ENCODE measurements around the gene MCF2L2. TPM values are rescaled to one million over a fixed set of nuclear protein-coding genes. Genes with fewer than 3 reads are reported as not detected.

Gene MCF2L2
- total RNA-seq, 1 experiment from 2014 or later: 3.4 TPM

DNA sequence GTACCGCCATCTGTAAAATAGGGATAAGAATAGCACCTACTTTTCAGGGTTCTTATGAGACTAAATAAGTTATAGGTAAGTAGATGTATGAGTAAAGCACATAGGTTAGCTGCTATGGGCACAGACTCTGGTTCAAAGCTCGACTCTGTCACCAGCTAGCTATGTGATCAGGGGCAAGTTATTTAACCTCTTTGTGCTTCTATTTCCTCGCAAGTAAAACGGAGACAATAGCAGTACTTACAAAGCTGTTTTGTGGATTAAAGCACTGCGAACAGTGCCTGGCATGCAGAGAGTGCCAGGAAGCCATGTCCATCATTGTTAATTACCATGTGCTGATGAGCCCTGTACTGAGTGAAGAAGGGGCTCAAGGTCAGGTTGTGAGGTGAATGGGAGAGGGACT is 267.8 kb downstream of the MCF2L2 start:
- intact Hi-C loops (cut with micrococcal nuclease): no loop called here
- BruUV-seq (replicated peaks): no TSS peak
- POLR2A ChIA-PET: interaction anchor here (0.6 kb wide), 1 partner anchor 234 kb away, joined by 3 read pairs; no protein-coding TSS in a partner anchor

DNA sequence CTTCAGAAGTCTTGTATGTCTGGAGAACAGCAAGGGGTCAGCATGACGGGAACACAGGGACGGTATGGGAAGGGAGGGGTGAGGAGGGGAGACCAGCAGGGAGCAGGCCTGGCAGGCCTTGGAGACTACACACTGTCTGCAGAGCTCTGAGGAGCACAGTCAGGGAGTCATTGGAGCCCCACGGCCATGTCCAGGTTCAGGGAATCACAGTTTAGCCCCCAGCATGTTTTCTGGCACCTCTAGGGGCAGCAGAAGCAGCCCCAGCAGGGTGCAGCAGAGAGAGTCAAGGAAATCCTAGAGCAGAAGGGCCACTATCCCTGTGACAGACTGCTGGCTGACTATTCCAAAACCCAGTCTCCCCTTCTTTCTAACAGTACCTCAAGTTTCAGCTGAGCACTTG is 269.1 kb downstream of the MCF2L2 start:
- CTCF ChIA-PET: interaction anchor here (1.1 kb wide), 1 partner anchor 25 kb away, joined by 3 read pairs; no protein-coding TSS in a partner anchor
- no peaks in the 10 kb centered on the region for H3K27me3 Mint-ChIP-seq (ENCODE audit: insufficient read depth, unreplicated experiment)
- H3K4me1 Mint-ChIP-seq (ENCODE audit: insufficient read depth, unreplicated experiment): no peaks in the 10 kb centered on the region
- no peaks in the 10 kb centered on the region for H3K9me3 Mint-ChIP-seq (ENCODE audit: unreplicated experiment)
- H3K4me3 Mint-ChIP-seq (ENCODE audit: unreplicated experiment): no peak overlapping the region
- intact Hi-C loops (cut with micrococcal nuclease): no loop called here
- no peak overlapping the region for H3K27ac Mint-ChIP-seq (ENCODE audit: low read depth, unreplicated experiment)
- TF ChIP-seq, protein P1, sequence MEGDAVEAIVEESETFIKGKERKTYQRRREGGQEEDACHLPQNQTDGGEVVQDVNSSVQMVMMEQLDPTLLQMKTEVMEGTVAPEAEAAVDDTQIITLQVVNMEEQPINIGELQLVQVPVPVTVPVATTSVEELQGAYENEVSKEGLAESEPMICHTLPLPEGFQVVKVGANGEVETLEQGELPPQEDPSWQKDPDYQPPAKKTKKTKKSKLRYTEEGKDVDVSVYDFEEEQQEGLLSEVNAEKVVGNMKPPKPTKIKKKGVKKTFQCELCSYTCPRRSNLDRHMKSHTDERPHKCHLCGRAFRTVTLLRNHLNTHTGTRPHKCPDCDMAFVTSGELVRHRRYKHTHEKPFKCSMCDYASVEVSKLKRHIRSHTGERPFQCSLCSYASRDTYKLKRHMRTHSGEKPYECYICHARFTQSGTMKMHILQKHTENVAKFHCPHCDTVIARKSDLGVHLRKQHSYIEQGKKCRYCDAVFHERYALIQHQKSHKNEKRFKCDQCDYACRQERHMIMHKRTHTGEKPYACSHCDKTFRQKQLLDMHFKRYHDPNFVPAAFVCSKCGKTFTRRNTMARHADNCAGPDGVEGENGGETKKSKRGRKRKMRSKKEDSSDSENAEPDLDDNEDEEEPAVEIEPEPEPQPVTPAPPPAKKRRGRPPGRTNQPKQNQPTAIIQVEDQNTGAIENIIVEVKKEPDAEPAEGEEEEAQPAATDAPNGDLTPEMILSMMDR (IDR thresholded peaks at IDR 0.05; ENCODE audit: unreplicated experiment): no peak
- POLR2A ChIA-PET: no interaction called here
- BruUV-seq (replicated peaks): no TSS peak
- DNase-seq (ENCODE audit: unreplicated experiment): no peak
- H3K36me3 Mint-ChIP-seq (ENCODE audit: insufficient read depth, unreplicated experiment): no peaks in the 10 kb centered on the region

More for the DNA sequence above, 267.8 kb downstream of the MCF2L2 start:
- TF ChIP-seq, protein P1 (IDR thresholded peaks at IDR 0.05; ENCODE audit: unreplicated experiment): no peak
- Mint-ChIP-seq H3K27me3 (ENCODE audit: insufficient read depth, unreplicated experiment) (no peaks in the 10 kb centered on the region), H3K36me3 (ENCODE audit: insufficient read depth, unreplicated experiment) (no peaks in the 10 kb centered on the region), H3K27ac (ENCODE audit: low read depth, unreplicated experiment) (no peak overlapping the region), H3K9me3 (ENCODE audit: unreplicated experiment) (no peaks in the 10 kb centered on the region), H3K4me1 (ENCODE audit: insufficient read depth, unreplicated experiment) (no peaks in the 10 kb centered on the region), H3K4me3 (ENCODE audit: unreplicated experiment) (no peak overlapping the region)
- CTCF ChIA-PET: interaction anchor here (1.5 to 2.6 kb wide), 2 partner anchors 24 to 38 kb away, joined by 5 to 7 read pairs; no protein-coding TSS in a partner anchor
- DNase-seq (ENCODE audit: unreplicated experiment): no peak

DNA sequence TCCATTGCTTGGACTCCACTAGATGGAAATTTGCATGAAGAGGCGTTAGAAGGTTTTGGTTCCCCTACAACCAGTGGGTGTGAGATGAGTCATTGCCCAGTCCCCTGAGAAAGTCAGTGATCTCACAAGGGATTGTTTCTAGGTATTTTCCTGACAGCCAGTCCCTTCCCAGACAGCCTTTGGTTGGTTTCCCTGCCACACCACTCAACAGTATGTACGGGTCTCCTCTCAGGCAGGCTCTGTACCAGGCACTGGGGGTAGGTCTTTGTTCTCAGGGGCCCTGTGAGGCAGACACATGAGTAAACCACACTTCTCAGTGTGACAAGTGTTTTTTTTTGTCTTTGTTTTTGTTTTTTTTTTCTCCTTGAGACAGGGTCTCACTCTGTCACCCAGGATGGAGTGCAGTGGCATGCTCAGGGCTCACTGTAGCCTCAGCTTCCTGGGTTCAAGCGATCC is 269.8 kb downstream of the MCF2L2 start:
- H3K9me3 Mint-ChIP-seq (ENCODE audit: unreplicated experiment): no peaks in the 10 kb centered on the region
- intact Hi-C loops (cut with micrococcal nuclease): no loop called here
- H3K36me3 Mint-ChIP-seq (ENCODE audit: insufficient read depth, unreplicated experiment): no peaks in the 10 kb centered on the region
- H3K27me3 Mint-ChIP-seq (ENCODE audit: insufficient read depth, unreplicated experiment): no peaks in the 10 kb centered on the region
- DNase-seq (ENCODE audit: unreplicated experiment): peak; percentile 74
- no peaks in the 10 kb centered on the region for H3K4me1 Mint-ChIP-seq (ENCODE audit: insufficient read depth, unreplicated experiment)
- TF ChIP-seq, protein P1 (IDR thresholded peaks at IDR 0.05; ENCODE audit: unreplicated experiment): no peak
- H3K27ac Mint-ChIP-seq (ENCODE audit: low read depth, unreplicated experiment): no peak overlapping the region
- BruUV-seq (replicated peaks): no TSS peak
- ChIA-PET CTCF (interaction anchor here (1.1 kb wide), 1 partner anchor 26 kb away, joined by 3 read pairs; no protein-coding TSS in a partner anchor), POLR2A (no interaction called here)
- no peak overlapping the region for H3K4me3 Mint-ChIP-seq (ENCODE audit: unreplicated experiment)

DNA sequence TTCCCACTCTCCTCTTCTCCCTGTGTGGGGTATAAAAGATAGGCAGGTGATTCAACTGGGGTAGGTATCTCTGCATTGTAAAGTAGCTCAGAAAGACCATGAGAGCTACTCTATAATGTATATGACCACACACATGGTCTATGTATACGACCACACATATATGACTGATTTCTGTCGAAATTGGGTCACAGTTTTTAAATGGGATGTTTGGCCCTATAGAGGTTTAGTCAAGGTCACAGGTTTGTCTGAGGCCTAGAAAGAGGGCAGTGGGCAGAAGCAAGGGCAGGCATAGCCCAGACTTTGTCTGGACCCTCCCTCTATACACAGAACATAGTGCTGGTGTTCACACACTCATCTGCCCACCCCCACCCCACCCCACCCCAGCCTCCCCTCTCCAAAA is 270.3 kb downstream of the MCF2L2 start:
- no peak overlapping the region for H3K27ac Mint-ChIP-seq (ENCODE audit: low read depth, unreplicated experiment)
- BruUV-seq (replicated peaks): no TSS peak

More for the DNA sequence above, 270.3 kb downstream of the MCF2L2 start:
- no peaks in the 10 kb centered on the region for H3K27me3 Mint-ChIP-seq (ENCODE audit: insufficient read depth, unreplicated experiment)
- H3K9me3 Mint-ChIP-seq (ENCODE audit: unreplicated experiment): no peaks in the 10 kb centered on the region
- ChIA-PET CTCF (interaction anchor here (1.3 kb wide), 1 partner anchor 36 kb away, joined by 4 read pairs; no protein-coding TSS in a partner anchor), POLR2A (no interaction called here)
- intact Hi-C loops (cut with micrococcal nuclease): no loop called here
- H3K36me3 Mint-ChIP-seq (ENCODE audit: insufficient read depth, unreplicated experiment): no peaks in the 10 kb centered on the region
- DNase-seq (ENCODE audit: unreplicated experiment): no peak
- no peak overlapping the region for H3K4me3 Mint-ChIP-seq (ENCODE audit: unreplicated experiment)
- H3K4me1 Mint-ChIP-seq (ENCODE audit: insufficient read depth, unreplicated experiment): no peaks in the 10 kb centered on the region
- TF ChIP-seq, protein P1 (IDR thresholded peaks at IDR 0.05; ENCODE audit: unreplicated experiment): no peak
